Adrenal gland (tissue), 5 donors: Measurements from ENCODE around the gene GPC6.

Source experiments
- CTCF ChIP-seq, 6 experiments: fragments of 450-650 bp in 4 of 6; fragments of 200-600 bp in 2 of 6; sonication (generic) in 1 of 6; IDR thresholded peaks; 1 replicate in 5 of 6; 2 replicates in 1 of 6; pipeline versions ENCODE4 v1.5.1 to v1.8.0; 2016 to 2021; ENCODE audit warnings: antibody characterized with exemption in 6 of 6, mild to moderate bottlenecking in 2 of 6, moderate library complexity in 1 of 6
- POLR2A ChIP-seq, 2 donors: fragments of 450-650 bp; IDR thresholded peaks; one replicate each; pipeline ENCODE4 v1.6.1; 2017; ENCODE audit warnings: antibody characterized with exemption in 2 of 2, mild to moderate bottlenecking in 2 of 2, moderate library complexity in 1 of 2
- donor health status: DM: no; HTN: no; CAD: no.

GRCh38 chr13:93200626-93201025 is 26.0 kb upstream of the GPC6 start:
- TF ChIP-seq CTCF (IDR thresholded peaks at IDR 0.05) (no peak), POLR2A (IDR thresholded peaks at IDR 0.05) (no peak)
